Limb (tissue), 2 donors: Measurements from ENCODE around the gene CYP4Z1.
"Not testable (repeated sequence)": the region's sequence is repeated elsewhere in the genome, so short reads cannot be mapped to it uniquely, and the experiment has no call there.

Experiments
- DNase-seq, 2 donors: peaks; one replicate each; pipeline ENCODE4 v3.0.0-alpha.2; 2016; ENCODE audit errors: extremely low spot score in 2 of 2

Gene CYP4Z1

DNA sequence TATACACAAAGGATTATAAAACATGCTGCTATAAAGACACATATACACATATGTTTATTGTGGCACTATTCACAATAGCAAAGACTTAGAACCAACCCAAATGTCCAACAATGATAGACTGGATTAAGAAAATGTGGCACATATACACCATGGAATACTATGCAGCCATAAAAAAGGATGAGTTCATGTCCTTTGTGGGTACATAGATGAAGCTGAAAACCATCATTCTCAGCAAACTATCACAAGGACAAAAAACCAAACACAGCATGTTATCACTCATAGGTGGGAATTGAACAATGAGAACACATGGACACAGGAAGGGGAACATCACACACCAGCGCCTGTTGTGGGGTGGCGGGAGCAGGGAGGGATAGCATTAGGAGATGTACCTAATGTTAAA lies 60.0 kb downstream of the CYP4Z1 start:
- not testable (repeated sequence) for DNase-seq

- DNase-seq: no peak
Measured at GRCh38 chr1:47128221-47128620, 61.2 kb downstream of the CYP4Z1 start.

GRCh38 chr1:47128854-47129253 lies 61.8 kb downstream of the CYP4Z1 start:
- DNase-seq: not testable (repeated sequence)

DNA sequence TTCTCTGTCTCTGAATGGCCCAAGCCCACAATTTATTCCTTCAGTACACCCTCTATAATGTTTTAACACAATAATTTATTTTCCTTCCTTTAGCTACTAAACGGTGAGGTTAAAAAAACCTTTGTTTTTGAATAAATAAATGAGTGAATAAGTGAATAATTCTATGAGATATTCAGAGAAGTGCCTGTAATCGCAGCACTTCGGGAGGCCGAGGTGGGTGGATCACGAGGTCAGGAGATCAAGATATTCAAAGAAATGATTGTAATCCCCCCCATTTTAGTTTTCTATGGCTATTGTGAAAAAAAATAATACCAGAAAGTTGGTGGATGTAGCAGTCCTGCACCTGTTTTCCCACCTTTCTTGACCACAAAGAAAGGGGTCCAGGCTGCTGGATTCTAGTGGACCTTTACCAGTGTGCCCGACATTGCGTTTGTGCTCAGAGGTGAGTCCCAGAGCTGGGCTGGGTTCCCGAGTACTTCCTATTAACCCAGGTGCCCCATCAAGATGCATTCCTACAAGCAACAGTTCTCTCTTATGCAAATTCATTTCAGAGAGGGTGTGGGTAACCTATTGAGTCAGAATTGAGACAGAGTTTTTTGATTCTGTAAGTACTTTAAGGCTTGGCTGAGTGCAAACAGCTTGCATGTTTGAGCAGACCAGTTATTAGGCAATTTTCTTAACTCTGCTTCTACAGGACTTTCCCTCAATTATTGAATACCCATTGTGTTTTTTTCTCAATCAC lies 62.6 kb downstream of the CYP4Z1 start:
- DNase-seq: not testable (repeated sequence)

DNA sequence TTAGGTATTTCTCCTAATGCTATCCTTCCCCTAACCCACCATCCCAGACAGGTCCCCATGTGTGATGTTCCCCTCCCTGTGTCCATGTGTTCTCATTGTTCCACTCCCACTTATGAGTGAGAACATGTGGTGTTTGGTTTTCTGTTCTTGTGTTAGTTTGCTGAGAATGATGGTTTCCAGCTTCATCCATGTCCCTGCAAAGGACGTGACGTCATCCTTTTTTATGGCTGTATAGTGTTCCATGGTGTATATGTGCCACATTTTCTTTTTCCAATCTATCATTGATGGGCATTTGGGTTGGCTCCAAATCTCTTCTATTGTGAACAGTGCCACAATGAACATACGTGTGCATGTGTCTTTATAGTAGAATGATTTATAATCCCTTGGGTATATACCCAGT lies 65.6 kb downstream of the CYP4Z1 start:
- not testable (repeated sequence) for DNase-seq

DNA sequence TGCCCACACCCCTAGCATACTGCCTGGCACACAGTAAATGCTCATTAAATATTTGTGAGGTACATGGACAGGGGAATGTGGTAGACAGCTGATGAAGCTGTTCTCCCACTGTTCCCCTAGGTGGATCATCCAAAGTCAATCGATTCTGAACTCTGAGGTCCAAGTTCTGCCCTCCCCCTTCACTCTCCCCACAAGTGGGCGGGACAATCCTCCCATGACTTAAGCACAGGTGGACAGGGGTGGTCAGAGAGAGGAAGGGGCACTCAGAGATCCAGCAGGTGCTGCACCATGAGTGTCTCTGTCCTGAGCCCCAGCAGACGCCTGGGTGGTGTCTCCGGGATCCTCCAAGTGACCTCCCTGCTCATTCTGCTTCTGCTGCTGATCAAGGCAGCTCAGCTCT lies 70.2 kb downstream of the CYP4Z1 start, which contains the start of gene CYP4A22:
Gene CYP4A22, plus strand, starts transcription at position 244 of the 400 bp plus-strand sequence. Its CDS starts 45 bp downstream, at position 289.
- DNase-seq: no peak

DNA sequence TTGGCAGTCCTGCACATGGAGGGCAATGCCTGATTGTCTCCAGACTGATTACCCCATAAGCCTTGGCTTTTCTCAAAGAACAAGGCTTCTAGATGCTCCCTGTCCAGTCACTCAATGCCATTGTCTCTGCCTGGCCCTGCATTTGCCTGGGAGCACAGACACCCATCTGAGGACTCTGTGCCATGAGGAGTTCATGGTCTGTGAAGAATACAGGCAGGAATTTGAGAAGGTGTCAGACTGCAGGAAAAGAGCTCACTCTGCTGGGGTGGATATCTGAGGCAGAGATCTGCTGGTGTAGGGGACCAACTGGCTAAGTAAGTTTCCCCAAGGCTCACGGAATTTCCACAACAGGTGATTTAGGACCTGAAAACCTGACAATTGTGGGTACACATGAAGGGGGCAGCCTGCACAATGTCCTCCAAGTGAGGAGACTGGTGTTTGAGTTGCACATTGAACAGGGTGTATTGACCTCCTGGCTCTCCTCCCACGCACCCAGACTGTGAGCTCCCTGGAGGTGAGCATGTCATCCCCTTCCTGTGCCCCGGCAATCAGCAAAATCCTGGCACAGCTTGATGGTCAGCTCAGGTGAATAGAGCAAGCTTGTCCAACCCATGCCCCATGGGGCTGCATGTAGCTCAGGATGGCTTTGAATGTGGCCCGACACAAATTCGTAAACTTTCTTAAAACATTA lies 71.0 kb downstream of the CYP4Z1 start:
- no peak for DNase-seq

DNA sequence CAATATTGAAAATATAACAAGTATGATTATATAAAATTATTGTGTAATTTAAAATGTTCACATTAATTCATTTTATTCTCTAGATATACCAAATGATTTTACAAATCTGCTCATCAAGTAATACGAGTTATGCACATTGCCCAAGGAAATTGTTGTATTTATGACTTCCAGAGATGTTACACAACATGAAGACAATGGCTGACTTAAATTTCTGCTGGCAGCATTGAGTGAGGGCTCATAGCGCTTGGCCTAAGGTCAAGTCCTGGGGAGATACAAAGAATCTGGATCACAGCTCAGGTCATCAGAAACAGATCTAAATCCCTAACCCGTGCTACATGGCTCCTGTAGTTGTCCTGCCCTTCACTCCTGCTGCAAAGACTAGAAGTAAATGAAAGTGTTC lies 73.3 kb downstream of the CYP4Z1 start:
- not testable (repeated sequence) for DNase-seq

- DNase-seq: not testable (repeated sequence)
Measured at GRCh38 chr1:47143654-47144053, 76.6 kb downstream of the CYP4Z1 start.

GRCh38 chr1:47146495-47146894 lies 79.5 kb downstream of the CYP4Z1 start:
- not testable (repeated sequence) for DNase-seq

GRCh38 chr1:47147047-47147785 lies 80.2 kb downstream of the CYP4Z1 start:
- no peak for DNase-seq

- DNase-seq: not testable (repeated sequence)
Measured at GRCh38 chr1:47149162-47149561, 82.1 kb downstream of the CYP4Z1 start.

DNA sequence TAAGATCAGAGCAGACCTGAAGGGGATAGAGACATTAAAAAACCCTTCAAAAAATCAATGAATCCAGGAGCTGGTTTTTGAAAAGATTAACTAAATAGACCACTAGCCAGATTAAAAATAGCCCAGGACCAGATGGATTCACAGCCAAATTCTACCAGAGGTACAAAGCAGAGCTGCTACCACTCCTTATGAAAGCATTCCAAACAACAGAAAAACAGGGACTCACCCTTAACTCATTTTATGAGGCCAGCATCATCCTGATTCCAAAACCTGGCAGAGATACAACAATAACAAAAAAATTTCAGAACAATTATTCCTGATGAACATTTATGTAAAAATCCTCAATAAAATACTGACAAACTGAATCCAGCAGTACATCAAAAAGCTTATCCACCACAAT lies 89.4 kb downstream of the CYP4Z1 start:
- not testable (repeated sequence) for DNase-seq

GRCh38 chr1:47157957-47158356 lies 90.9 kb downstream of the CYP4Z1 start:
- not testable (repeated sequence) for DNase-seq

GRCh38 chr1:47160716-47161115 lies 93.7 kb downstream of the CYP4Z1 start:
- DNase-seq: no peak

GRCh38 chr1:47161298-47162040 lies 94.4 kb downstream of the CYP4Z1 start:
- no peak for DNase-seq

- no peak for DNase-seq
Measured at GRCh38 chr1:47164552-47164951, 97.5 kb downstream of the CYP4Z1 start.
